Measurements from ENCODE around the gene GFOD1. TPM values are rescaled to one million over a fixed set of nuclear protein-coding genes. Genes with fewer than 3 reads are reported as not detected.
A peak's percentile ranks its signal among the peaks of the same experiment; 100 is the strongest.

GFOD1 gene
- total RNA-seq, 1 experiment from 2014 or later, result 8.8 TPM

- no TSS peak for BruUV-seq (replicated peaks)
- Histone ChIP-seq H3K9me3 (ENCODE audit: low read depth, low read length, poor library complexity, severe bottlenecking) (no peaks in the 10 kb centered on the region), H3K4me3 (ENCODE audit: low read depth, low read length, poor library complexity, severe bottlenecking) (no peak overlapping the region), H3K27ac (ENCODE audit: low read depth, low read length, poor library complexity, severe bottlenecking) (no peak overlapping the region), H3K27me3 (replicated peaks; ENCODE audit: insufficient read depth, low read depth, low read length, poor library complexity) (no peaks in the 10 kb centered on the region), H3K4me1 (ENCODE audit: insufficient read depth, low read length, poor library complexity, severe bottlenecking) (peaks cover 7% of the 10 kb centered on the region), H3K36me3 (ENCODE audit: insufficient read depth, low read length, poor library complexity, severe bottlenecking) (no peaks in the 10 kb centered on the region)
- ChIA-PET CTCF (no interaction called here), POLR2A (ENCODE audit: low non-redundant PET) (no interaction called here)
- intact Hi-C loops (cut with micrococcal nuclease; ENCODE audit: unreplicated experiment), result no loop called here
- peak; percentile 35 for DNase-seq (ENCODE audit: low spot score)
- no peak for TF ChIP-seq CTCF (conservative IDR thresholded peaks at IDR 0.05; ENCODE audit: low read depth, low read length)
Observed at GRCh38 chr6:13447949-13448724, 39.3 kb downstream of the GFOD1 start.

GRCh38 chr6:13446381-13446780 lies 41.0 kb downstream of the GFOD1 start:
- intact Hi-C loops (cut with micrococcal nuclease; ENCODE audit: unreplicated experiment), result no loop called here
- POLR2A ChIA-PET (ENCODE audit: low non-redundant PET), result no interaction called here
- Histone ChIP-seq H3K4me3 (ENCODE audit: low read depth, low read length, poor library complexity, severe bottlenecking) (no peak overlapping the region), H3K27ac (ENCODE audit: low read depth, low read length, poor library complexity, severe bottlenecking) (no peak overlapping the region), H3K27me3 (replicated peaks; ENCODE audit: insufficient read depth, low read depth, low read length, poor library complexity) (no peaks in the 10 kb centered on the region), H3K9me3 (ENCODE audit: low read depth, low read length, poor library complexity, severe bottlenecking) (no peaks in the 10 kb centered on the region), H3K4me1 (ENCODE audit: insufficient read depth, low read length, poor library complexity, severe bottlenecking) (peaks cover 7% of the 10 kb centered on the region), H3K36me3 (ENCODE audit: insufficient read depth, low read length, poor library complexity, severe bottlenecking) (no peaks in the 10 kb centered on the region)
- CTCF ChIA-PET, result no interaction called here
- no peak for DNase-seq (ENCODE audit: low spot score)
- TF ChIP-seq EZH2 (IDR thresholded peaks at IDR 0.05; ENCODE audit: borderline replicate concordance, low read depth, low read length, poor library complexity, severe bottlenecking) (no peak), CTCF (conservative IDR thresholded peaks at IDR 0.05; ENCODE audit: low read depth, low read length) (no peak)
- BruUV-seq (replicated peaks), result no TSS peak

- H3K9me3 ChIP-seq (ENCODE audit: low read depth, low read length, poor library complexity, severe bottlenecking), result no peaks in the 10 kb centered on the region
- no TSS peak for BruUV-seq (replicated peaks)
- H3K27ac ChIP-seq (ENCODE audit: low read depth, low read length, poor library complexity, severe bottlenecking), result no peak overlapping the region
- no peak for TF ChIP-seq CTCF (conservative IDR thresholded peaks at IDR 0.05; ENCODE audit: low read depth, low read length)
- TF ChIP-seq EZH2 (IDR thresholded peaks at IDR 0.05; ENCODE audit: borderline replicate concordance, low read depth, low read length, poor library complexity, severe bottlenecking), result no peak
- H3K36me3 ChIP-seq (ENCODE audit: insufficient read depth, low read length, poor library complexity, severe bottlenecking), result no peaks in the 10 kb centered on the region
- CTCF ChIA-PET, result no interaction called here
- DNase-seq (ENCODE audit: low spot score), result no peak
- H3K4me3 ChIP-seq (ENCODE audit: low read depth, low read length, poor library complexity, severe bottlenecking), result no peak overlapping the region
- intact Hi-C loops (cut with micrococcal nuclease; ENCODE audit: unreplicated experiment), result no loop called here
- H3K4me1 ChIP-seq (ENCODE audit: insufficient read depth, low read length, poor library complexity, severe bottlenecking), result peaks cover 7% of the 10 kb centered on the region
- H3K27me3 ChIP-seq (replicated peaks; ENCODE audit: insufficient read depth, low read depth, low read length, poor library complexity), result no peaks in the 10 kb centered on the region
- POLR2A ChIA-PET (ENCODE audit: low non-redundant PET), result no interaction called here
Observed at GRCh38 chr6:13445744-13446115, 41.7 kb downstream of the GFOD1 start.
